Fibroblast of the aortic adventitia (primary cell): ENCODE results near the gene ATN1. TPM values are rescaled to one million over a fixed set of nuclear protein-coding genes. Genes with fewer than 3 reads are reported as not detected.

ENCODE experiments used
- DNase-seq: peaks from one replicate; pipeline ENCODE4 v3.0.0-alpha.2; 2010; ENCODE audit warnings: low read depth
- H3K4me3 ChIP-seq: 2 replicates; pipeline ENCODE4 v1.5.1; 2011; ENCODE audit warnings: low read depth, mild to moderate bottlenecking, control low read depth, low read length, moderate library complexity
- CTCF ChIP-seq: IDR thresholded peaks from 2 replicates; pipeline ENCODE4 v1.5.1; 2011; ENCODE audit warnings: mild to moderate bottlenecking, low read length, control low read depth, inconsistent platforms; ENCODE audit not compliant: insufficient read depth
- total RNA-seq: library from RNA; depleted of rRNA; stranded (reverse); fragments of >200 nt; gene quantifications from 2 replicates; pipeline ENCODE4 v1.2.3, GENCODE V29; 2012; ENCODE audit warnings: low replicate concordance

The ATN1 gene
- total RNA-seq, 1 donor: 13.6 TPM

- DNase-seq: no peak
Observed at GRCh38 chr12:6948873-6949594, 21.3 kb downstream of the ATN1 start.

GRCh38 chr12:6950401-6950801, 22.6 kb downstream of the ATN1 start:
- TF ChIP-seq CTCF: peak; percentile 7
- H3K4me3 ChIP-seq: no peak overlapping the region
- no peak for DNase-seq

More at GRCh38 chr12:6948873-6949594, 21.3 kb downstream of the ATN1 start:
- no peak for TF ChIP-seq CTCF
- H3K4me3 ChIP-seq: no peak overlapping the region

GRCh38 chr12:6950811-6951540, 23.2 kb downstream of the ATN1 start, which contains the start of gene PTPN6:
Gene PTPN6, plus strand, starts transcription at chr12:6951356. Its CDS starts 157 bp downstream, at chr12:6951513.
- H3K4me3 ChIP-seq: no peak within 1 kb of the TSS
- no peak for TF ChIP-seq CTCF
- DNase-seq: no peak

GRCh38 chr12:6951551-6952120, 23.9 kb downstream of the ATN1 start:
- TF ChIP-seq CTCF: no peak
- DNase-seq: no peak
- H3K4me3 ChIP-seq: no peak overlapping the region

- TF ChIP-seq CTCF: no peak
- no peak for DNase-seq
- H3K4me3 ChIP-seq: no peak overlapping the region
Observed at GRCh38 chr12:6952121-6952862, 24.5 kb downstream of the ATN1 start.

- TF ChIP-seq CTCF: no peak
- DNase-seq: no peak
- H3K4me3 ChIP-seq: no peak overlapping the region
Observed at GRCh38 chr12:6952863-6953441, 25.2 kb downstream of the ATN1 start.
